ENCODE measurements around the gene TOR2A. TPM values are rescaled to one million over a fixed set of nuclear protein-coding genes. Genes with fewer than 3 reads are reported as not detected.

Gene TOR2A
- total and polyA plus RNA-seq, 2 donors, result 7.2 to 19.3 TPM

GRCh38 chr9:127720865-127721227 lies 14.2 kb downstream of the TOR2A start:
- Histone ChIP-seq H3K4me1 (ENCODE audit: control insufficient read depth in 2 of 2, insufficient read depth in 2 of 2, low read length in 2 of 2) (peaks cover 5 to 15% of the 10 kb centered on the region in 2 donors), H3K27me3 (ENCODE audit: control insufficient read depth in 2 of 2, insufficient read depth in 1 of 2, low read length in 1 of 2) (peaks cover 0 to 24% of the 10 kb centered on the region in 2 donors), H3K27ac (ENCODE audit: low read depth in 1 of 2, low read length in 1 of 2) (no peak overlapping the region), H3K4me3 (ENCODE audit: low read length in 2 of 2) (no peak overlapping the region), H3K9me3 (ENCODE audit: control insufficient read depth in 2 of 2, insufficient read depth in 1 of 2, low read length in 1 of 2) (peaks cover 0 to 5% of the 10 kb centered on the region in 2 donors), H3K36me3 (ENCODE audit: control insufficient read depth in 2 of 2, insufficient read depth in 2 of 2, low read length in 1 of 2) (no peaks in the 10 kb centered on the region)
- DNase-seq (ENCODE audit: low read depth in 6 of 9, low spot score in 9 of 9), result no peak

GRCh38 chr9:127720031-127720864 lies 14.8 kb downstream of the TOR2A start:
- DNase-seq (ENCODE audit: low read depth in 6 of 9, low spot score in 9 of 9), result no peak
- peaks cover 5 to 16% of the 10 kb centered on the region in 2 donors for H3K4me1 ChIP-seq (ENCODE audit: control insufficient read depth in 2 of 2, insufficient read depth in 2 of 2, low read length in 2 of 2)
- H3K27me3 ChIP-seq (ENCODE audit: control insufficient read depth in 2 of 2, insufficient read depth in 1 of 2, low read length in 1 of 2), result peaks cover 0 to 24% of the 10 kb centered on the region in 2 donors
- H3K36me3 ChIP-seq (ENCODE audit: control insufficient read depth in 2 of 2, insufficient read depth in 2 of 2, low read length in 1 of 2), result no peaks in the 10 kb centered on the region
- WGBS, result 90% methylated on average over 12 of the region's 12 CpGs
- H3K4me3 ChIP-seq (ENCODE audit: low read length in 2 of 2), result no peak overlapping the region
- H3K9me3 ChIP-seq (ENCODE audit: control insufficient read depth in 2 of 2, insufficient read depth in 1 of 2, low read length in 1 of 2), result peaks cover 0 to 11% of the 10 kb centered on the region in 2 donors
- H3K27ac ChIP-seq (ENCODE audit: low read depth in 1 of 2, low read length in 1 of 2), result no peak overlapping the region

- DNase-seq (ENCODE audit: low read depth in 6 of 9, low spot score in 9 of 9), result no peak
- H3K27me3 ChIP-seq (ENCODE audit: control insufficient read depth in 2 of 2, insufficient read depth in 1 of 2, low read length in 1 of 2), result peaks cover 0 to 20% of the 10 kb centered on the region in 2 donors
- no peak overlapping the region for H3K27ac ChIP-seq (ENCODE audit: low read depth in 1 of 2, low read length in 1 of 2)
- peaks cover 0 to 13% of the 10 kb centered on the region in 2 donors for H3K9me3 ChIP-seq (ENCODE audit: control insufficient read depth in 2 of 2, insufficient read depth in 1 of 2, low read length in 1 of 2)
- peaks cover 5 to 17% of the 10 kb centered on the region in 2 donors for H3K4me1 ChIP-seq (ENCODE audit: control insufficient read depth in 2 of 2, insufficient read depth in 2 of 2, low read length in 2 of 2)
- no peaks in the 10 kb centered on the region for H3K36me3 ChIP-seq (ENCODE audit: control insufficient read depth in 2 of 2, insufficient read depth in 2 of 2, low read length in 1 of 2)
- no peak overlapping the region for H3K4me3 ChIP-seq (ENCODE audit: low read length in 2 of 2)
- 96% methylated on average over 5 of the region's 5 CpGs for WGBS
Measured at GRCh38 chr9:127717766-127718165, 17.3 kb downstream of the TOR2A start.

GRCh38 chr9:127716412-127716811 lies 18.7 kb downstream of the TOR2A start:
- 96% methylated on average over 9 of the region's 9 CpGs for WGBS
- Histone ChIP-seq H3K4me1 (ENCODE audit: control insufficient read depth in 2 of 2, insufficient read depth in 2 of 2, low read length in 2 of 2) (peaks cover 10 to 27% of the 10 kb centered on the region in 2 donors), H3K36me3 (ENCODE audit: control insufficient read depth in 2 of 2, insufficient read depth in 2 of 2, low read length in 1 of 2) (no peaks in the 10 kb centered on the region), H3K9me3 (ENCODE audit: control insufficient read depth in 2 of 2, insufficient read depth in 1 of 2, low read length in 1 of 2) (peaks cover 0 to 13% of the 10 kb centered on the region in 2 donors), H3K4me3 (ENCODE audit: low read length in 2 of 2) (no peak overlapping the region), H3K27me3 (ENCODE audit: control insufficient read depth in 2 of 2, insufficient read depth in 1 of 2, low read length in 1 of 2) (peaks cover 0 to 16% of the 10 kb centered on the region in 2 donors), H3K27ac (ENCODE audit: low read depth in 1 of 2, low read length in 1 of 2) (no peak overlapping the region)
- no peak for DNase-seq (ENCODE audit: low read depth in 6 of 9, low spot score in 9 of 9)

GRCh38 chr9:127715470-127716337 lies 19.4 kb downstream of the TOR2A start, which contains the start of the genes PTRH1 and TTC16:
Gene PTRH1, minus strand, starts transcription at chr9:127715663. Its CDS starts 24 bp downstream, at chr9:127715639.
Gene TTC16, plus strand, starts transcription at chr9:127716079. Its CDS starts 67 bp downstream, at chr9:127716146.
- Histone ChIP-seq H3K4me3 (ENCODE audit: low read length in 2 of 2) (peak within 1 kb of the TSS; percentile 69 to 94), H3K27me3 (ENCODE audit: control insufficient read depth in 2 of 2, insufficient read depth in 1 of 2, low read length in 1 of 2) (peaks cover 0 to 12% of the 10 kb centered on the region in 2 donors), H3K9me3 (ENCODE audit: control insufficient read depth in 2 of 2, insufficient read depth in 1 of 2, low read length in 1 of 2) (peaks cover 0 to 13% of the 10 kb centered on the region in 2 donors), H3K4me1 (ENCODE audit: control insufficient read depth in 2 of 2, insufficient read depth in 2 of 2, low read length in 2 of 2) (peaks cover 15 to 34% of the 10 kb centered on the region in 2 donors), H3K36me3 (ENCODE audit: control insufficient read depth in 2 of 2, insufficient read depth in 2 of 2, low read length in 1 of 2) (no peaks in the 10 kb centered on the region), H3K27ac (ENCODE audit: low read depth in 1 of 2, low read length in 1 of 2) (peak within 1 kb of the TSS; percentile 67 to 68)
- 9% methylated on average over 65 of the region's 65 CpGs for WGBS
- peak; percentile 86 to 97 (median 94) for DNase-seq (ENCODE audit: low read depth in 6 of 9, low spot score in 9 of 9)

- Histone ChIP-seq H3K27ac (ENCODE audit: low read depth in 1 of 2, low read length in 1 of 2) (peak overlapping the region in 1 of 2 donors; percentile 36), H3K4me1 (ENCODE audit: control insufficient read depth in 2 of 2, insufficient read depth in 2 of 2, low read length in 2 of 2) (peaks cover 15 to 38% of the 10 kb centered on the region in 2 donors), H3K36me3 (ENCODE audit: control insufficient read depth in 2 of 2, insufficient read depth in 2 of 2, low read length in 1 of 2) (no peaks in the 10 kb centered on the region), H3K4me3 (ENCODE audit: low read length in 2 of 2) (peak overlapping the region; percentile 69 to 94), H3K27me3 (ENCODE audit: control insufficient read depth in 2 of 2, insufficient read depth in 1 of 2, low read length in 1 of 2) (peaks cover 0 to 12% of the 10 kb centered on the region in 2 donors), H3K9me3 (ENCODE audit: control insufficient read depth in 2 of 2, insufficient read depth in 1 of 2, low read length in 1 of 2) (peaks cover 0 to 9% of the 10 kb centered on the region in 2 donors)
- WGBS, result 1% methylated on average over 44 of the region's 44 CpGs
- DNase-seq (ENCODE audit: low read depth in 6 of 9, low spot score in 9 of 9), result peak in 1 of 9 donors; percentile 26
Measured at GRCh38 chr9:127714951-127715469, 20.1 kb downstream of the TOR2A start.

- Histone ChIP-seq H3K9me3 (ENCODE audit: control insufficient read depth in 2 of 2, insufficient read depth in 1 of 2, low read length in 1 of 2) (peaks cover 0 to 9% of the 10 kb centered on the region in 2 donors), H3K36me3 (ENCODE audit: control insufficient read depth in 2 of 2, insufficient read depth in 2 of 2, low read length in 1 of 2) (no peaks in the 10 kb centered on the region), H3K4me1 (ENCODE audit: control insufficient read depth in 2 of 2, insufficient read depth in 2 of 2, low read length in 2 of 2) (peaks cover 15 to 34% of the 10 kb centered on the region in 2 donors), H3K27ac (ENCODE audit: low read depth in 1 of 2, low read length in 1 of 2) (no peak overlapping the region), H3K27me3 (ENCODE audit: control insufficient read depth in 2 of 2, insufficient read depth in 1 of 2, low read length in 1 of 2) (peaks cover 0 to 12% of the 10 kb centered on the region in 2 donors), H3K4me3 (ENCODE audit: low read length in 2 of 2) (peak overlapping the region in 1 of 2 donors; percentile 69)
- 88% methylated on average over 19 of the region's 19 CpGs for WGBS
- DNase-seq (ENCODE audit: low read depth in 6 of 9, low spot score in 9 of 9), result no peak
Measured at GRCh38 chr9:127714020-127714750, 20.9 kb downstream of the TOR2A start.

- Histone ChIP-seq H3K9me3 (ENCODE audit: control insufficient read depth in 2 of 2, insufficient read depth in 1 of 2, low read length in 1 of 2) (peaks cover 0 to 13% of the 10 kb centered on the region in 2 donors), H3K27ac (ENCODE audit: low read depth in 1 of 2, low read length in 1 of 2) (no peak overlapping the region), H3K36me3 (ENCODE audit: control insufficient read depth in 2 of 2, insufficient read depth in 2 of 2, low read length in 1 of 2) (no peaks in the 10 kb centered on the region), H3K4me1 (ENCODE audit: control insufficient read depth in 2 of 2, insufficient read depth in 2 of 2, low read length in 2 of 2) (peaks cover 15 to 31% of the 10 kb centered on the region in 2 donors), H3K4me3 (ENCODE audit: low read length in 2 of 2) (no peak overlapping the region), H3K27me3 (ENCODE audit: control insufficient read depth in 2 of 2, insufficient read depth in 1 of 2, low read length in 1 of 2) (peaks cover 0 to 12% of the 10 kb centered on the region in 2 donors)
- 96% methylated on average over 10 of the region's 10 CpGs for WGBS
- DNase-seq (ENCODE audit: low read depth in 6 of 9, low spot score in 9 of 9), result no peak
Measured at GRCh38 chr9:127712867-127713266, 22.2 kb downstream of the TOR2A start.
